GM12878 (cell line): ENCODE results near the gene FGF11. TPM values are rescaled to one million over a fixed set of nuclear protein-coding genes. Genes with fewer than 3 reads are reported as not detected.

Experiments used
- CBX3 ChIP-seq: fragments of 200-600 bp; sonication (generic); IDR thresholded peaks from 2 replicates; pipeline ENCODE4 v1.6.1; 2016; ENCODE audit warnings: low read depth, borderline replicate concordance
- EGR1 ChIP-seq, 2 experiments: IDR thresholded peaks; 1 replicate in 1 of 2; 2 replicates in 1 of 2; pipeline ENCODE4 v1.6.1; 2011 to 2012; ENCODE audit warnings: low read depth in 2 of 2, low read length in 2 of 2, borderline replicate concordance in 1 of 2, mild to moderate bottlenecking in 1 of 2, moderate library complexity in 1 of 2
- EZH2 ChIP-seq: IDR thresholded peaks from 2 replicates; pipeline ENCODE4 v1.6.1; 2012; ENCODE audit warnings: low read depth, mild to moderate bottlenecking, control low read depth, inconsistent platforms, low read length, borderline replicate concordance; ENCODE audit not compliant: control insufficient read depth
- FOXK2 ChIP-seq: fragments of 450-650 bp; IDR thresholded peaks from 2 replicates; pipeline ENCODE4 v1.6.1; 2017; ENCODE audit warnings: mild to moderate bottlenecking, moderate library complexity
- IKZF2 ChIP-seq, 2 experiments: fragments of 450-650 bp; IDR thresholded peaks; 2 replicates each; pipeline ENCODE4 v1.6.1; 2017; ENCODE audit warnings: mild to moderate bottlenecking in 2 of 2, moderate library complexity in 2 of 2
- JUNB ChIP-seq: IDR thresholded peaks from 2 replicates; pipeline ENCODE4 v1.6.1; 2016; ENCODE audit warnings: antibody characterized with exemption, mild to moderate bottlenecking
- MEF2B ChIP-seq: fragments of 450-650 bp; IDR thresholded peaks from 2 replicates; pipeline ENCODE4 v1.6.1; 2018; ENCODE audit warnings: mild to moderate bottlenecking, moderate library complexity; ENCODE audit not compliant: partially characterized antibody, poor library complexity, severe bottlenecking
- MYC ChIP-seq: IDR thresholded peaks from 2 replicates; pipeline ENCODE4 v1.6.1; 2011; ENCODE audit warnings: mild to moderate bottlenecking, low read length, moderate library complexity, inconsistent platforms; ENCODE audit not compliant: insufficient read depth, insufficient replicate concordance, insufficient read length, severe bottlenecking
- NR2C1 ChIP-seq: fragments of 450-650 bp; IDR thresholded peaks from 2 replicates; pipeline ENCODE4 v1.6.1; 2017; ENCODE audit warnings: antibody characterized with exemption, mild to moderate bottlenecking, moderate library complexity
- PML ChIP-seq: IDR thresholded peaks from 2 replicates; pipeline ENCODE4 v1.6.1; 2012; ENCODE audit warnings: low read length, inconsistent platforms
- SIN3A ChIP-seq: IDR thresholded peaks from 2 replicates; pipeline ENCODE4 v1.6.1; 2012; ENCODE audit warnings: low read depth, low read length, improper control_type of control experiment
- SMAD1 ChIP-seq: fragments of 450-650 bp; IDR thresholded peaks from 2 replicates; pipeline ENCODE4 v1.6.1; 2018; ENCODE audit warnings: mild to moderate bottlenecking, low read depth; ENCODE audit not compliant: partially characterized antibody
- SMC3 ChIP-seq: IDR thresholded peaks from 2 replicates; pipeline ENCODE4 v1.6.1; 2011; ENCODE audit warnings: low read length, improper control_type of control experiment, borderline replicate concordance
- STAT1 ChIP-seq: fragments of 450-650 bp; conservative IDR thresholded peaks from 2 replicates; pipeline ENCODE4 v1.6.1; 2014; ENCODE audit warnings: antibody characterized with exemption, mild to moderate bottlenecking
- SUPT20H ChIP-seq: IDR thresholded peaks from 2 replicates; pipeline ENCODE4 v1.6.1; 2011; ENCODE audit warnings: low read depth, mild to moderate bottlenecking, low read length, moderate library complexity, borderline replicate concordance; ENCODE audit not compliant: control insufficient read depth
- TCF12 ChIP-seq: IDR thresholded peaks from 2 replicates; pipeline ENCODE4 v1.6.1; 2011; ENCODE audit warnings: low read depth, mild to moderate bottlenecking, low read length
- TCF7 ChIP-seq: IDR thresholded peaks from 2 replicates; pipeline ENCODE4 v1.6.1; 2014; ENCODE audit warnings: antibody characterized with exemption, borderline replicate concordance
- ZNF217 ChIP-seq: fragments of 450-650 bp; IDR thresholded peaks from 2 replicates; pipeline ENCODE4 v1.6.1; 2017; ENCODE audit warnings: antibody characterized with exemption, mild to moderate bottlenecking
- ZNF622 ChIP-seq: fragments of 450-650 bp; IDR thresholded peaks from 2 replicates; pipeline ENCODE4 v1.6.1; 2017; ENCODE audit warnings: mild to moderate bottlenecking, inconsistent platforms
- polyA plus RNA-seq, 11 experiments: library from polyadenylated mRNA; depleted of rRNA in 4 of 11; unstranded in 6 of 11; stranded (reverse) in 5 of 11; fragments of >200 nt; fragmentation: Nextera tagmentation in 4 of 11; fragmentation: Illumina TruSeq in 1 of 11; extraction: Ambion mirVana in 4 of 11; extraction: Trizol in 1 of 11; gene quantifications; 1 replicate in 1 of 11; 2 replicates in 10 of 11; pipeline versions ENCODE4 v1.2.1 to v1.2.3, GENCODE V29; 2011 to 2016; ENCODE audit warnings: inconsistent platforms in 2 of 11, missing spikeins in 2 of 11, low read depth in 1 of 11
- total RNA-seq, 4 experiments: library from RNA; depleted of rRNA in 3 of 4; stranded (reverse); fragments of >200 nt in 3 of 4; fragmentation: Illumina TruSeq in 1 of 4; extraction: Trizol in 1 of 4; gene quantifications; 2 replicates each; pipeline versions ENCODE4 v1.2.1 to v1.2.3, GENCODE V29; 2013 to 2021
- TF ChIP-seq, protein P1 (sequence below): fragments of 450-650 bp; IDR thresholded peaks from 2 replicates; pipeline ENCODE4 v1.6.1; 2017; ENCODE audit warnings: mild to moderate bottlenecking, low read depth, inconsistent platforms; ENCODE audit not compliant: poor library complexity, severe bottlenecking
- TF ChIP-seq, protein P2 (sequence below): fragments of 450-650 bp; formaldehyde crosslinking; IDR thresholded peaks from 2 replicates; pipeline ENCODE4 v1.4.0; 2020; ENCODE audit warnings: mild to moderate bottlenecking, moderate library complexity
- TF ChIP-seq, protein P3 (sequence below): fragments of 450-650 bp; IDR thresholded peaks from 2 replicates; pipeline ENCODE4 v1.6.1; 2017; ENCODE audit warnings: antibody characterized with exemption, mild to moderate bottlenecking, moderate library complexity

Gene FGF11
- total and polyA plus RNA-seq, 10 of the 15 experiments (the other 5 are each of a cell fraction or from before 2014, with no cell fraction given), result 0.69 to 21.1 (median 2.6) TPM

DNA sequence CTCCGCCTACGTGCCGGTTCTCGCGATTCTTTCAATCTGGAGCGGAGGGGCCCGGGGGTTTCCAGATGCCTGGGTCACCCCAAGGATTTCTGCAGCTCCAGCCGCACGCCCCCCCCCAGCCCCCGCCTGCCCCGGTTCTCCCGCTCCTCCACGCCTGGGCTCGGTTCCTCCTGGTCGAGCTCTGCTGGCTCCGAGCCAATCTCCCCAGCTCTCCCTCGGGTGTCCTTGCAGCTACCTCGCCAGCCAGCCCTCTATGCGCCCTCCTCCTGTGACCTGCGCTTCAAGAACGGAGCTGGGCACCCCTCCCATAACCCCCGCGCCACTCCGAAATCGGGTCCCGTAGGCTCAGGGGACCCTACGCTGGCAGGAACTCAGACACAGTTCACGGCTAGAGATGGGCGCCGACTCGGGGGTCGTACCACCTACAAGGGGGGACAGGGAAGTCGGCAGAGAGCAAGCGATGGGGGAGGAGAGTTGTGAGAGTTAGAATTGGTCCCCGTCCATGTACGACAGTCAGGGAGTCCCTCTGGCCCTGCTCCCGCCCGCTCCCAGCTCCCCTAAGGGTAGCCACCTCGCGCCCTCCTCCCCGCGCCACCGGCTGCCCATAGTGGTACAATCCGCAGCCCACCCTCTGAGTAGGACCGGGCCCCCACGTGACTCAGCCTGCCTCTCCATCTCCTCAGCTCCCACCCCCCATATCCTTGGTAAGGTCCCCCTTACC, 961 bp downstream of the FGF11 start (continued):
- TF ChIP-seq NR2C1 (no peak), SIN3A (no peak), EGR1 (IDR thresholded peaks at IDR 0.05; ENCODE audit: borderline replicate concordance in 1 of 2, low read depth in 2 of 2, low read length in 2 of 2) (peak in 1 of 2 experiments; percentile 72; a peak in 2 of 3 replicates), FOXK2 (peak; percentile 94), EZH2 (no peak), PML (no peak), STAT1 (no peak), MYC (no peak), SMC3 (no peak), ZNF622 (no peak), IKZF2 (IDR thresholded peaks at IDR 0.05) (peak in 1 of 2 experiments; percentile 36; a peak in 2 of 4 replicates), SMAD1 (peak; percentile 79), TCF7 (no peak), JUNB (no peak), MEF2B (no peak), CBX3 (no peak), SUPT20H (no peak), TCF12 (no peak), ZNF217 (no peak)
- TF ChIP-seq, protein P1, sequence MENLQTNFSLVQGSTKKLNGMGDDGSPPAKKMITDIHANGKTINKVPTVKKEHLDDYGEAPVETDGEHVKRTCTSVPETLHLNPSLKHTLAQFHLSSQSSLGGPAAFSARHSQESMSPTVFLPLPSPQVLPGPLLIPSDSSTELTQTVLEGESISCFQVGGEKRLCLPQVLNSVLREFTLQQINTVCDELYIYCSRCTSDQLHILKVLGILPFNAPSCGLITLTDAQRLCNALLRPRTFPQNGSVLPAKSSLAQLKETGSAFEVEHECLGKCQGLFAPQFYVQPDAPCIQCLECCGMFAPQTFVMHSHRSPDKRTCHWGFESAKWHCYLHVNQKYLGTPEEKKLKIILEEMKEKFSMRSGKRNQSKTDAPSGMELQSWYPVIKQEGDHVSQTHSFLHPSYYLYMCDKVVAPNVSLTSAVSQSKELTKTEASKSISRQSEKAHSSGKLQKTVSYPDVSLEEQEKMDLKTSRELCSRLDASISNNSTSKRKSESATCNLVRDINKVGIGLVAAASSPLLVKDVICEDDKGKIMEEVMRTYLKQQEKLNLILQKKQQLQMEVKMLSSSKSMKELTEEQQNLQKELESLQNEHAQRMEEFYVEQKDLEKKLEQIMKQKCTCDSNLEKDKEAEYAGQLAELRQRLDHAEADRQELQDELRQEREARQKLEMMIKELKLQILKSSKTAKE, result no peak
- TF ChIP-seq, protein P2, sequence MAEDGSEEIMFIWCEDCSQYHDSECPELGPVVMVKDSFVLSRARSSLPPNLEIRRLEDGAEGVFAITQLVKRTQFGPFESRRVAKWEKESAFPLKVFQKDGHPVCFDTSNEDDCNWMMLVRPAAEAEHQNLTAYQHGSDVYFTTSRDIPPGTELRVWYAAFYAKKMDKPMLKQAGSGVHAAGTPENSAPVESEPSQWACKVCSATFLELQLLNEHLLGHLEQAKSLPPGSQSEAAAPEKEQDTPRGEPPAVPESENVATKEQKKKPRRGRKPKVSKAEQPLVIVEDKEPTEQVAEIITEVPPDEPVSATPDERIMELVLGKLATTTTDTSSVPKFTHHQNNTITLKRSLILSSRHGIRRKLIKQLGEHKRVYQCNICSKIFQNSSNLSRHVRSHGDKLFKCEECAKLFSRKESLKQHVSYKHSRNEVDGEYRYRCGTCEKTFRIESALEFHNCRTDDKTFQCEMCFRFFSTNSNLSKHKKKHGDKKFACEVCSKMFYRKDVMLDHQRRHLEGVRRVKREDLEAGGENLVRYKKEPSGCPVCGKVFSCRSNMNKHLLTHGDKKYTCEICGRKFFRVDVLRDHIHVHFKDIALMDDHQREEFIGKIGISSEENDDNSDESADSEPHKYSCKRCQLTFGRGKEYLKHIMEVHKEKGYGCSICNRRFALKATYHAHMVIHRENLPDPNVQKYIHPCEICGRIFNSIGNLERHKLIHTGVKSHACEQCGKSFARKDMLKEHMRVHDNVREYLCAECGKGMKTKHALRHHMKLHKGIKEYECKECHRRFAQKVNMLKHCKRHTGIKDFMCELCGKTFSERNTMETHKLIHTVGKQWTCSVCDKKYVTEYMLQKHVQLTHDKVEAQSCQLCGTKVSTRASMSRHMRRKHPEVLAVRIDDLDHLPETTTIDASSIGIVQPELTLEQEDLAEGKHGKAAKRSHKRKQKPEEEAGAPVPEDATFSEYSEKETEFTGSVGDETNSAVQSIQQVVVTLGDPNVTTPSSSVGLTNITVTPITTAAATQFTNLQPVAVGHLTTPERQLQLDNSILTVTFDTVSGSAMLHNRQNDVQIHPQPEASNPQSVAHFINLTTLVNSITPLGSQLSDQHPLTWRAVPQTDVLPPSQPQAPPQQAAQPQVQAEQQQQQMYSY (CRISPR knock-in tag), result no peak
- TF ChIP-seq, protein P3, sequence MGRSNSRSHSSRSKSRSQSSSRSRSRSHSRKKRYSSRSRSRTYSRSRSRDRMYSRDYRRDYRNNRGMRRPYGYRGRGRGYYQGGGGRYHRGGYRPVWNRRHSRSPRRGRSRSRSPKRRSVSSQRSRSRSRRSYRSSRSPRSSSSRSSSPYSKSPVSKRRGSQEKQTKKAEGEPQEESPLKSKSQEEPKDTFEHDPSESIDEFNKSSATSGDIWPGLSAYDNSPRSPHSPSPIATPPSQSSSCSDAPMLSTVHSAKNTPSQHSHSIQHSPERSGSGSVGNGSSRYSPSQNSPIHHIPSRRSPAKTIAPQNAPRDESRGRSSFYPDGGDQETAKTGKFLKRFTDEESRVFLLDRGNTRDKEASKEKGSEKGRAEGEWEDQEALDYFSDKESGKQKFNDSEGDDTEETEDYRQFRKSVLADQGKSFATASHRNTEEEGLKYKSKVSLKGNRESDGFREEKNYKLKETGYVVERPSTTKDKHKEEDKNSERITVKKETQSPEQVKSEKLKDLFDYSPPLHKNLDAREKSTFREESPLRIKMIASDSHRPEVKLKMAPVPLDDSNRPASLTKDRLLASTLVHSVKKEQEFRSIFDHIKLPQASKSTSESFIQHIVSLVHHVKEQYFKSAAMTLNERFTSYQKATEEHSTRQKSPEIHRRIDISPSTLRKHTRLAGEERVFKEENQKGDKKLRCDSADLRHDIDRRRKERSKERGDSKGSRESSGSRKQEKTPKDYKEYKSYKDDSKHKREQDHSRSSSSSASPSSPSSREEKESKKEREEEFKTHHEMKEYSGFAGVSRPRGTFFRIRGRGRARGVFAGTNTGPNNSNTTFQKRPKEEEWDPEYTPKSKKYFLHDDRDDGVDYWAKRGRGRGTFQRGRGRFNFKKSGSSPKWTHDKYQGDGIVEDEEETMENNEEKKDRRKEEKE, result peak; percentile 85
